Adrenal gland (tissue), 12 donors: Measurements from ENCODE around the gene CNTNAP2. TPM values are rescaled to one million over a fixed set of nuclear protein-coding genes. Genes with fewer than 3 reads are reported as not detected.

ENCODE experiments used
- DNase-seq, 7 donors: peaks; one replicate each; pipeline ENCODE4 v3.0.0-alpha.2; 2019 to 2020
- H3K27ac ChIP-seq, 5 donors: fragments of 200-600 bp; sonication (generic) in 4 of 5; 1 replicate in 3 of 5; 2 replicates in 2 of 5; pipeline versions ENCODE4 v1.5.1 to v1.8.0; 2016 to 2020; ENCODE audit warnings: mild to moderate bottlenecking in 1 of 5
- H3K27me3 ChIP-seq: fragments of 200-600 bp; 2 replicates; pipeline ENCODE4 v1.8.0; 2021
- H3K36me3 ChIP-seq, 2 donors: fragments of 200-600 bp; replicated peaks in 1 of 2; 1 replicate in 1 of 2; 2 replicates in 1 of 2; pipeline versions ENCODE4 v1.5.1 to v1.8.0; 2018 to 2022
- H3K4me1 ChIP-seq, 2 donors: fragments of 200-600 bp; replicated peaks in 1 of 2; 1 replicate in 1 of 2; 2 replicates in 1 of 2; pipeline versions ENCODE4 v1.5.1 to v1.8.0; 2018 to 2021
- H3K4me3 ChIP-seq, 4 donors: fragments of 200-600 bp; sonication (generic) in 3 of 4; one replicate each; pipeline ENCODE4 v1.5.1; 2016 to 2018
- H3K9me3 ChIP-seq, 3 donors: fragments of 200-600 bp; sonication (generic) in 1 of 3; replicated peaks in 1 of 3; 1 replicate in 2 of 3; 2 replicates in 1 of 3; pipeline versions ENCODE4 v1.5.1 to v1.8.0; 2016 to 2021
- POLR2A ChIP-seq, 2 donors: fragments of 450-650 bp; IDR thresholded peaks; one replicate each; pipeline ENCODE4 v1.6.1; 2017; ENCODE audit warnings: antibody characterized with exemption in 2 of 2, mild to moderate bottlenecking in 2 of 2, moderate library complexity in 1 of 2
- WGBS, 4 donors: extraction: QIAGEN DNeasy Blood & Tissue Kit in 2 of 4; methylation state at CpG; one replicate each; pipeline versions ENCODE4 v1.1.5 to v1.1.7; 2013 to 2017; 5-methylcytosine and 5-hydroxymethylcytosine counted together
- intact Hi-C, 2 donors: fragments of 100-400 bp; cut with DNase I; formaldehyde crosslinking; loops; one replicate each; pipeline versions ENCODE4 v1.14.1 to v1.15.0; 2022 to 2023
- polyA plus RNA-seq, 3 donors: library from polyadenylated mRNA; stranded (reverse); fragments of 200-250 nt in 2 of 3; fragments of 350-450 nt in 1 of 3; fragmentation: Illumina TruSeq in 1 of 3; extraction: RNeasy Lipid Tissue Mini Kit (QIAGEN cat#74804) in 1 of 3; gene quantifications; one replicate each; pipeline ENCODE4 v1.2.3, GENCODE V29; 2013 to 2014
- total RNA-seq, 9 donors: library from RNA; depleted of rRNA in 4 of 9; stranded (reverse); fragments of >200 nt in 4 of 9; fragments of 120-200 nt in 1 of 9; fragmentation: NEBNext Ultra II Directional in 1 of 9; extraction: Animal tissue kit (Norgen Biotek cat#: 25700) in 1 of 9; gene quantifications; one replicate each; pipeline versions ENCODE4 v1.1.0 to v1.2.4, GENCODE V29; 2013 to 2023
- TF ChIP-seq, protein P1 (sequence below), 6 experiments: fragments of 450-650 bp in 4 of 6; fragments of 200-600 bp in 2 of 6; sonication (generic) in 1 of 6; IDR thresholded peaks; 1 replicate in 5 of 6; 2 replicates in 1 of 6; pipeline versions ENCODE4 v1.5.1 to v1.8.0; 2016 to 2021; ENCODE audit warnings: antibody characterized with exemption in 6 of 6, mild to moderate bottlenecking in 2 of 6, moderate library complexity in 1 of 6
- donor health status: healthy with polysubstance abuse.
- donor health status: Bipolar disorder and iron deficiency.
- donor health status: DM: yes; HTN: yes; CAD: no.
- donor health status: DM: no; HTN: no; CAD: no.
- donor health status: DM: no; HTN: no; CAD: no.
- donor health status: DM: yes; HTN: yes; CAD: no.

The CNTNAP2 gene
- total and polyA plus RNA-seq, 12 donors, result 0.14 to 6.3 (median 1.8) TPM; not detected in 2

DNA sequence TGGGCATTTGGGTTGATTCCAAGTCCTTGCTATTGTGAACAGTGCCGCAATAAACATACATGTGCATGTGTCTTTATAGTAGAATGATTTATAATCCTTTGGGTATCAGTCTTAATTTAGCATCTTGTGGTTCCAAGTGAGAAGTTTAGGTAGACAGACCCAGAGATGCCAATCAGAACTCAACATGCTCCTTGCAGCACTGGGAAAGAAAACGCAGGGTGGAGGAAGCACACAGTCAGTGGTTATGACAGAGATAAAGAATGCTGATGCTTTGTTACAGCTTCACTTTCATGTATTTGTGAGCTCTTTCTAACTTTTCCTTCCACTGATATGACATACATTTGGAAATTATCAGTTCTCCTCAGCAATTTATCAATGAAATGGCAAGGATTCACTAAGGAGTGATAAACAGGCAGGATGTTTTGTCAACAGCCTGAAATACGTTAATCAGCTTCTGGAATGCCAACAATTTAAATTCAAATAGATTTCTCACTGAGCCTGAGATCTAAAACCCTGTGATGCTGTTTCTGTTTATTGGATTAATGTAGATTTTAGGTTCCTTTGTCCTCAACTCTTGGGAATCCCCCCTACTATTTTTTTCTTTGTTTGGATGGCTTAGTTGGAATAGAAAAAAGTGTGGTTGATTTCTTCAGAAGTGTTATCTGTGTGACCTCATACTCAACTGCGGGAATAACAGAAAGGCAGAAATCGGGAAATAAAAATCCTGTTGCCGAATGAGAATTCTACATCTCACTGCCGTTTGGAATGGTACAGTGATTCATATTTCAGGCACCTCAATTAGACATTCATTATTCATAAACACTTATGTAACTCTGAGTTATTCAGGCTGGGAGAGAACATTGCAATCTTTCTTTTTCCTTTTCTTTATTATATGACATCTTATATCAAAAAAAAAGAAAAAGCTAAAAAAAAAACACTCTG lies 675.0 kb downstream of the CNTNAP2 start:
- H3K4me3 ChIP-seq, result no peak overlapping the region
- no peaks in the 10 kb centered on the region for H3K27me3 ChIP-seq
- no peak for TF ChIP-seq POLR2A (IDR thresholded peaks at IDR 0.05)
- TF ChIP-seq, protein P1, sequence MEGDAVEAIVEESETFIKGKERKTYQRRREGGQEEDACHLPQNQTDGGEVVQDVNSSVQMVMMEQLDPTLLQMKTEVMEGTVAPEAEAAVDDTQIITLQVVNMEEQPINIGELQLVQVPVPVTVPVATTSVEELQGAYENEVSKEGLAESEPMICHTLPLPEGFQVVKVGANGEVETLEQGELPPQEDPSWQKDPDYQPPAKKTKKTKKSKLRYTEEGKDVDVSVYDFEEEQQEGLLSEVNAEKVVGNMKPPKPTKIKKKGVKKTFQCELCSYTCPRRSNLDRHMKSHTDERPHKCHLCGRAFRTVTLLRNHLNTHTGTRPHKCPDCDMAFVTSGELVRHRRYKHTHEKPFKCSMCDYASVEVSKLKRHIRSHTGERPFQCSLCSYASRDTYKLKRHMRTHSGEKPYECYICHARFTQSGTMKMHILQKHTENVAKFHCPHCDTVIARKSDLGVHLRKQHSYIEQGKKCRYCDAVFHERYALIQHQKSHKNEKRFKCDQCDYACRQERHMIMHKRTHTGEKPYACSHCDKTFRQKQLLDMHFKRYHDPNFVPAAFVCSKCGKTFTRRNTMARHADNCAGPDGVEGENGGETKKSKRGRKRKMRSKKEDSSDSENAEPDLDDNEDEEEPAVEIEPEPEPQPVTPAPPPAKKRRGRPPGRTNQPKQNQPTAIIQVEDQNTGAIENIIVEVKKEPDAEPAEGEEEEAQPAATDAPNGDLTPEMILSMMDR (IDR thresholded peaks at IDR 0.05), result no peak
- H3K9me3 ChIP-seq, result no peaks in the 10 kb centered on the region
- DNase-seq, result no peak
- intact Hi-C loops, result no loop called here
- H3K27ac ChIP-seq, result no peak overlapping the region
- WGBS, 4 donors, result 48 to 64% (median 53%) methylated on average over 7 of the region's 7 CpGs
- no peaks in the 10 kb centered on the region for H3K36me3 ChIP-seq
- H3K4me1 ChIP-seq, result no peaks in the 10 kb centered on the region

DNA sequence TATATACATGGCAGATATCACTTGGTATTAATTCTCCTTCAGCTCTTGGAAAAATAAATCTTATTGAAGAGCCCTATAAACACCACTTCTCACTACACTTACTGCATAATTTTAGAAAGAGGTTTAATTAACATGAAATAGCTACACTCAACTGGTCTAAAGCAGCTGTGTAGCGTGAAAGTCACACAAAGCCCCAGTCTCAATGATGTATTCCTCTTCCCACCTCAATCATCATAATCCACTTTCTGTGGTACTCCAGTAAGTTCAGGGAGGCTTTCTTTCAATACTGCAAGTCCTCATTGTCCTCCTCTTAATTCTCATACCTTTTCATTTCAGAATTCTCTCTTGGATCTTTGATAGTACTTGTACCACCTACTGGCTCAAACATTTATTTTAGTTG lies 688.0 kb downstream of the CNTNAP2 start:
- TF ChIP-seq, protein P1 (IDR thresholded peaks at IDR 0.05), result no peak
- TF ChIP-seq POLR2A (IDR thresholded peaks at IDR 0.05), result no peak
- WGBS, 4 donors, result 81 to 100% (median 89%) methylated on average over 1 of the region's 1 CpG
- intact Hi-C loops, result no loop called here
- no peaks in the 10 kb centered on the region for H3K9me3 ChIP-seq
- no peaks in the 10 kb centered on the region for H3K27me3 ChIP-seq
- DNase-seq, result no peak
- H3K4me1 ChIP-seq, result no peaks in the 10 kb centered on the region
- no peak overlapping the region for H3K27ac ChIP-seq
- no peak overlapping the region for H3K4me3 ChIP-seq
- no peaks in the 10 kb centered on the region for H3K36me3 ChIP-seq

DNA sequence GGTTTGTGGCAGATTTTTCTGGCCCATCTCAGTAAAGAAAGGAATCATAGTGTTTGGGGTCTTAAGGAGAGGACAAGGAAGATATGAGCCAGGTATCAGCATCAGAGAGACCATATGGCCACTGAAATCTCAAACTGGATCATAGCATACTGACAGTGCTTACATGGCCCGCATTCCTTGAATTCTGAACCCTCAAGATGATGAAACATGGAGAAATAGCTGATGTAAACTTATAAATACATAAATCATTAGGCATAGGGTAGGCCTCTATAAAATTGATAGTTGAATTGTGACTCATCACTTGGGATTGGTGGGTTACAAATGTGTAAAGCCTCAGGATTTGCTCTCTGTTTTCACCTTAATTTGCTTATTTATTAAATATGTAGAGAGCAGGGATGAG lies 688.5 kb downstream of the CNTNAP2 start:
- no peak for DNase-seq
- Histone ChIP-seq H3K36me3 (no peaks in the 10 kb centered on the region), H3K4me3 (no peak overlapping the region), H3K27me3 (no peaks in the 10 kb centered on the region), H3K4me1 (no peaks in the 10 kb centered on the region), H3K9me3 (no peaks in the 10 kb centered on the region), H3K27ac (no peak overlapping the region)
- intact Hi-C loops, result no loop called here
- 59 to 85% (median 64%) methylated on average over 1 of the region's 1 CpG for WGBS, 4 donors
- TF ChIP-seq POLR2A (IDR thresholded peaks at IDR 0.05), result no peak
- TF ChIP-seq, protein P1 (IDR thresholded peaks at IDR 0.05), result no peak

DNA sequence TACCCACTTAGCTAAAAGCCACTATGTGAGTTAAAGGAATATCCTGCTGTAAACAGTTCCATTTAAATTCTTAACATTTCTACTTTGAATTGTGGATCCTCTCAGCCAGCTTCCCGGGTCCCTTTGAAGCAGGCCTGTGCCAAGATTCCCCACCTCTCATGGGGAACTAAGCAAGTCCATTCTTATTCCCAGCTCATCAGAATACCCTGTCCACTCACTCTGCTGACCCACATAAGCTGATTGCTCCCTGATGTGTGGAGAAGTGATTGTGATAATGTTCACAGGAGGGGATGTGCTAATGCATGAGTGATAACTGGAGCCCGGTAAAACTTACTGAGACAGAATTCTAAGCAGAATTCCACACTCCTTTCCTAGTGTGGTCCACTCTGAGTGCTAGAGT lies 709.7 kb downstream of the CNTNAP2 start:
- 33 to 46% (median 39%) methylated on average over 2 of the region's 2 CpGs for WGBS, 4 donors
- Histone ChIP-seq H3K9me3 (no peaks in the 10 kb centered on the region), H3K4me3 (no peak overlapping the region), H3K27me3 (no peaks in the 10 kb centered on the region), H3K27ac (no peak overlapping the region), H3K36me3 (no peaks in the 10 kb centered on the region), H3K4me1 (no peaks in the 10 kb centered on the region)
- no peak for DNase-seq
- no peak for TF ChIP-seq POLR2A (IDR thresholded peaks at IDR 0.05)
- TF ChIP-seq, protein P1 (IDR thresholded peaks at IDR 0.05), result no peak
- intact Hi-C loops, result no loop called here
